C4-2B (cell line): ENCODE results near the gene PRPF39.

Source experiments
- CTCF ChIP-seq: fragments of 450-650 bp; conservative IDR thresholded peaks from 2 replicates; pipeline ENCODE4 v1.5.1; 2017; ENCODE audit warnings: mild to moderate bottlenecking
- ZFX ChIP-seq: fragments of 450-650 bp; IDR thresholded peaks from 2 replicates; pipeline ENCODE4 v1.6.1; 2017

- no peak for TF ChIP-seq CTCF
- TF ChIP-seq ZFX, result no peak
Observed at GRCh38 chr14:45057349-45057748, 26.6 kb upstream of the PRPF39 start.
